Measurements from ENCODE around the gene YPEL3. TPM values are rescaled to one million over a fixed set of nuclear protein-coding genes. Genes with fewer than 3 reads are reported as not detected.

Gene YPEL3
- total and polyA plus RNA-seq, 2 of the 8 experiments (the other 6 are each of a cell fraction or from before 2014, with no cell fraction given) = 40.3 to 53.3 TPM

DNA sequence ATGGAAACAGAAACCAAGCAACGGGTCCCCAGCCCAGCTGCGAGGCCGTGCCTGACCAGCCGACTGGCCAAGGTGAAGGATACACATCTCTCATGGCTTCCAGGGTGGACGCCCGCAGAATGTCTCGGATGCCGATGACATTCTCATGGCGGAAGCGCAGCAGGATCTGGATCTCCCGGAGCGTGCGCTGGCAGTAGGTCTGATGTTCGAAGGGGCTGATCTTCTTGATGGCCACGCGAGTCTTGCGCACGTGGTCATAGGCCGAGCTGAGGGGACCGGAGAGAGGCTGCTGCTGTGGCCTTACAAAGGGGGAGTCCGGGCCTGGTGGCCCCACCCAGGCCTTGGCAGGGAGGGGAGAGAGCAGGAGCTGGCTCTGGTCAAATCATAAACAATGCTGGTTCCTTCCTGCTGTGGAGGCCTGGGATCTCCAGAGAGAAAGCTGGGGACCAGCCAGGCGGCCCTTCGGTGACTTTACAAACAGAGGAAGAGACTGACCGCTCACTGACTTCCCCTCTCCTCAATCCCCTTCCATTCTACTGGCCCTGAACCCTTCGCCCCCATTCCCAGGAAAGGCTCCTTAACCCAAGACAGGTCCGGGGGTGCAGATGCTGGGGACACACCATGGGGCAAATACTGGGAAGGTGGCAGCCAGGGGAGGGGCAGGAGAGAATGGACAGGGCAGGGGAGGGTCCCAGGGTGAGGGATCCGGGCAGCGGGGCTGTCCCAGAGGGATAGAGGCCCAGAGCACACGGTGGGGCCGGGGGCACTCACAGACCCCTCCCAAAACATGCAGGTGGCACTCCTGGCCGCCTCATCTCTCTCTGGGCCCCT lies 25.9 kb upstream of the YPEL3 start:
- Histone ChIP-seq H3K4me2 (ENCODE audit: insufficient read depth in 1 of 2, low read depth in 2 of 2, low read length in 2 of 2) (peak overlapping the region; percentile 65 to 92), H3K23ac (ENCODE audit: insufficient read length) (no peak overlapping the region), H4K5ac (ENCODE audit: insufficient read length, low read depth, low read length) (peak overlapping the region; percentile 12), H2BK15ac (ENCODE audit: low read length) (no peak overlapping the region), H3K4ac (replicated peaks; ENCODE audit: insufficient read length, low read depth, low read length) (peak overlapping the region; percentile 38), H2AK5ac (ENCODE audit: low read depth, low read length) (peak overlapping the region; percentile 76; the same call in 1 of the 2 replicates), H3K79me2 (ENCODE audit: control insufficient read depth in 1 of 2, insufficient read depth in 2 of 2, low read length in 2 of 2) (no peaks in the 10 kb centered on the region), H3K36me3 (ENCODE audit: control insufficient read depth in 2 of 4, insufficient read depth in 4 of 4, low read length in 3 of 4) (peaks cover 0 to 4% (median 0%) of the 10 kb centered on the region in 4 experiments; a peak in 1 of 8 replicates), H2BK20ac (ENCODE audit: low read length) (no peak overlapping the region), H2BK12ac (ENCODE audit: low read depth, low read length) (peak overlapping the region; percentile 68; the same call in 1 of the 2 replicates), H3K79me1 (ENCODE audit: low read depth, low read length) (no peaks in the 10 kb centered on the region), H3K56ac (replicated peaks; ENCODE audit: insufficient read length, low read depth, low read length) (peak overlapping the region; percentile 82), H4K91ac (replicated peaks; ENCODE audit: insufficient read length, low read length) (peak overlapping the region; percentile 3), H2AFZ (ENCODE audit: low read length) (no peak overlapping the region), H3K9me3 (ENCODE audit: insufficient read depth in 2 of 2, low read depth in 1 of 2, low read length in 1 of 2) (no peaks in the 10 kb centered on the region), H4K20me1 (replicated peaks in 1 of 2; ENCODE audit: control insufficient read depth in 1 of 2, insufficient read depth in 2 of 2, low read length in 2 of 2) (no peaks in the 10 kb centered on the region), H2BK5ac (ENCODE audit: low read depth, low read length) (no peak overlapping the region), H3K27ac (ENCODE audit: low read depth, low read length) (no peak overlapping the region), H2BK120ac (replicated peaks; ENCODE audit: low read depth, low read length) (no peak overlapping the region), H3K14ac (ENCODE audit: insufficient read length) (no peak overlapping the region), H3K4me3 (ENCODE audit: extremely low read depth in 1 of 4, insufficient read depth in 2 of 4, low read depth in 3 of 4, low read length in 4 of 4) (peak overlapping the region; percentile 54 to 74 (median 62)), H4K8ac (ENCODE audit: extremely low read depth, insufficient read depth, low read length) (no peak overlapping the region), H3K23me2 (ENCODE audit: low read depth, low read length) (peaks cover 8% of the 10 kb centered on the region; the same call in 1 of the 2 replicates), H3K18ac (ENCODE audit: extremely low read depth, low read length) (no peak overlapping the region; the same call in 1 of the 2 replicates), H3K4me1 (replicated peaks in 1 of 4; ENCODE audit: control insufficient read depth in 3 of 4, insufficient read depth in 4 of 4, low read length in 3 of 4) (peaks cover 0 to 6% (median 2%) of the 10 kb centered on the region in 4 experiments; a peak in 4 of 7 replicates), H3K9ac (replicated peaks in 1 of 4; ENCODE audit: extremely low read depth in 1 of 4, low read depth in 3 of 4, low read length in 3 of 4) (no peak overlapping the region; a peak in 1 of 7 replicates), H3K27me3 (replicated peaks in 1 of 4; ENCODE audit: control insufficient read depth in 3 of 4, extremely low read depth in 1 of 4, insufficient read depth in 3 of 4, low read length in 3 of 4) (peaks cover 0 to 2% (median under 1%) of the 10 kb centered on the region in 4 experiments; a peak in 1 of 7 replicates)
- ChIA-PET POLR2A (ENCODE audit: partially characterized antibody) (interaction anchor here (0.6 kb wide), 1 partner anchor 41 kb away, joined by 3 read pairs; no protein-coding TSS in a partner anchor), CTCF (ENCODE audit: partially characterized antibody) (interaction anchor here (0.6 to 2.5 kb wide), 2 partner anchors 10 to 376 kb away, joined by 4 to 20 read pairs; partner anchors contain the start of gene GDPD3)
- DNase-seq (ENCODE audit: low read depth in 1 of 2, low spot score in 2 of 2) (peak in 1 of 2 experiments; percentile 47), FAIRE-seq (no peak)
- WGBS, 2 experiments (ENCODE audit: extremely low coverage in 1 of 2, insufficient coverage in 1 of 2, insufficient read length in 1 of 2, insufficient replicate concordance in 2 of 2, low coverage in 1 of 2, low lambda C conversion rate in 2 of 2, missing lambda C conversion rate in 1 of 2) = 84% methylated on average over 30 of the region's 31 CpGs; no CpG with 5 or more reads in 1 of the 2 experiments
- TF ChIP-seq TBP (IDR thresholded peaks at IDR 0.05; ENCODE audit: low read depth, low read length) = no peak
- no peak for TF ChIP-seq EZH2 (IDR thresholded peaks at IDR 0.05; ENCODE audit: low read depth, low read length, severe bottlenecking)
- no peak for TF ChIP-seq SUZ12 (IDR thresholded peaks at IDR 0.05; ENCODE audit: low read length)
- no peak for TF ChIP-seq SAP30 (IDR thresholded peaks at IDR 0.05; ENCODE audit: insufficient read depth, insufficient replicate concordance, low read length)
- TF ChIP-seq SP2 (IDR thresholded peaks at IDR 0.05; ENCODE audit: low read length) = no peak
- TF ChIP-seq KDM1A (IDR thresholded peaks at IDR 0.05; ENCODE audit: borderline replicate concordance, low read length) = no peak
- no peak for TF ChIP-seq RFX5 (IDR thresholded peaks at IDR 0.05; ENCODE audit: borderline replicate concordance, low read depth, low read length)
- TF ChIP-seq, protein P1, sequence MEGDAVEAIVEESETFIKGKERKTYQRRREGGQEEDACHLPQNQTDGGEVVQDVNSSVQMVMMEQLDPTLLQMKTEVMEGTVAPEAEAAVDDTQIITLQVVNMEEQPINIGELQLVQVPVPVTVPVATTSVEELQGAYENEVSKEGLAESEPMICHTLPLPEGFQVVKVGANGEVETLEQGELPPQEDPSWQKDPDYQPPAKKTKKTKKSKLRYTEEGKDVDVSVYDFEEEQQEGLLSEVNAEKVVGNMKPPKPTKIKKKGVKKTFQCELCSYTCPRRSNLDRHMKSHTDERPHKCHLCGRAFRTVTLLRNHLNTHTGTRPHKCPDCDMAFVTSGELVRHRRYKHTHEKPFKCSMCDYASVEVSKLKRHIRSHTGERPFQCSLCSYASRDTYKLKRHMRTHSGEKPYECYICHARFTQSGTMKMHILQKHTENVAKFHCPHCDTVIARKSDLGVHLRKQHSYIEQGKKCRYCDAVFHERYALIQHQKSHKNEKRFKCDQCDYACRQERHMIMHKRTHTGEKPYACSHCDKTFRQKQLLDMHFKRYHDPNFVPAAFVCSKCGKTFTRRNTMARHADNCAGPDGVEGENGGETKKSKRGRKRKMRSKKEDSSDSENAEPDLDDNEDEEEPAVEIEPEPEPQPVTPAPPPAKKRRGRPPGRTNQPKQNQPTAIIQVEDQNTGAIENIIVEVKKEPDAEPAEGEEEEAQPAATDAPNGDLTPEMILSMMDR (IDR thresholded peaks at IDR 0.05; ENCODE audit: control extremely low read depth in 1 of 3, insufficient read depth in 1 of 3, low read depth in 1 of 3, low read length in 3 of 3) = no peak
